HepG2 (cell line): Measurements from ENCODE around the gene RAB3C.

Source experiments
- CCAR2 ChIP-seq: fragments of 200-400 bp; formaldehyde crosslinking; optimal IDR thresholded peaks from 2 replicates; pipeline ENCODE3; 2018; ENCODE audit warnings: low read depth, mild to moderate bottlenecking, low read length, moderate library complexity
- FOSL2 ChIP-seq: sonication (generic); formaldehyde crosslinking; IDR thresholded peaks from 2 replicates; pipeline ENCODE4 v1.4.0; 2020; ENCODE audit warnings: missing genetic modification reagents
- KDM1A ChIP-seq: IDR thresholded peaks from 2 replicates; pipeline ENCODE4 v1.6.1; 2016; ENCODE audit warnings: missing compliant biosample characterization
- NFE2L1 ChIP-seq: sonication (generic); formaldehyde crosslinking; IDR thresholded peaks from 2 replicates; pipeline ENCODE4 v1.4.0; 2020; ENCODE audit warnings: missing genetic modification reagents, mild to moderate bottlenecking, borderline replicate concordance
- SP2 ChIP-seq: sonication (generic); formaldehyde crosslinking; IDR thresholded peaks from 2 replicates; pipeline ENCODE4 v1.5.1; 2020; ENCODE audit warnings: mild to moderate bottlenecking, missing genetic modification reagents
- YY1 ChIP-seq: IDR thresholded peaks from 2 replicates; pipeline ENCODE4 v1.6.1; 2011; ENCODE audit warnings: low read length, low read depth, moderate library complexity, mild to moderate bottlenecking; ENCODE audit not compliant: insufficient read depth, insufficient replicate concordance
- ZNF432 ChIP-seq: sonication (generic); formaldehyde crosslinking; IDR thresholded peaks from 2 replicates; pipeline ENCODE4 v1.5.0; 2020; ENCODE audit warnings: missing genetic modification reagents, mild to moderate bottlenecking, borderline replicate concordance
- TF ChIP-seq, protein P1 (sequence below): sonication (generic); formaldehyde crosslinking; conservative IDR thresholded peaks from 2 replicates; pipeline ENCODE4 v1.4.0; 2020; ENCODE audit warnings: missing genetic modification reagents
- TF ChIP-seq, protein P2 (sequence below): sonication (generic); formaldehyde crosslinking; conservative IDR thresholded peaks from 2 replicates; pipeline ENCODE4 v1.4.0; 2020; ENCODE audit warnings: missing genetic modification reagents
- TF ChIP-seq, protein P3 (sequence below): sonication (generic); formaldehyde crosslinking; IDR thresholded peaks from 2 replicates; pipeline ENCODE4 v1.5.0; 2020; ENCODE audit warnings: mild to moderate bottlenecking, missing genetic modification reagents, moderate library complexity

DNA sequence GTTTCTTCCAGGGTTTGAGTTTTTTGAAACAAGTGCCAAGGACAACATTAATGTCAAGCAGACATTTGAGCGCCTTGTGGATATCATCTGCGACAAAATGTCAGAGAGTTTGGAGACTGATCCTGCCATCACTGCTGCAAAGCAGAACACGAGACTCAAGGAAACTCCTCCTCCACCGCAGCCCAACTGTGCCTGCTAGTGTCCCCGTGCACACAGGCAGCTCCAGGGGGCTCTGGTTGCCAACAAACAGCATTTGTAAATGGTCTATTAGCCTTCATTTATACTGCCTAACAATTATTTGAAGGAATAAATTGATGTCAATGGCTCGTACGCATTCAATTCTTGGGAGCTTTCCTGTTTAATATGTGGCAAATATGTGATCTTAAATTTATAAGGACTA is 268.3 kb downstream of the RAB3C start:
- TF ChIP-seq CCAR2 (no peak), ZNF432 (CRISPR knock-in tag) (no peak), SP2 (CRISPR knock-in tag) (no peak), NFE2L1 (no peak), FOSL2 (CRISPR knock-in tag) (no peak), YY1 (no peak), KDM1A (CRISPR knock-in tag) (no peak)
- TF ChIP-seq, protein P1, sequence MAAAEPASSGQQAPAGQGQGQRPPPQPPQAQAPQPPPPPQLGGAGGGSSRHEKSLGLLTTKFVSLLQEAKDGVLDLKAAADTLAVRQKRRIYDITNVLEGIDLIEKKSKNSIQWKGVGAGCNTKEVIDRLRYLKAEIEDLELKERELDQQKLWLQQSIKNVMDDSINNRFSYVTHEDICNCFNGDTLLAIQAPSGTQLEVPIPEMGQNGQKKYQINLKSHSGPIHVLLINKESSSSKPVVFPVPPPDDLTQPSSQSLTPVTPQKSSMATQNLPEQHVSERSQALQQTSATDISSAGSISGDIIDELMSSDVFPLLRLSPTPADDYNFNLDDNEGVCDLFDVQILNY (CRISPR knock-in tag), result no peak
- TF ChIP-seq, protein P2, sequence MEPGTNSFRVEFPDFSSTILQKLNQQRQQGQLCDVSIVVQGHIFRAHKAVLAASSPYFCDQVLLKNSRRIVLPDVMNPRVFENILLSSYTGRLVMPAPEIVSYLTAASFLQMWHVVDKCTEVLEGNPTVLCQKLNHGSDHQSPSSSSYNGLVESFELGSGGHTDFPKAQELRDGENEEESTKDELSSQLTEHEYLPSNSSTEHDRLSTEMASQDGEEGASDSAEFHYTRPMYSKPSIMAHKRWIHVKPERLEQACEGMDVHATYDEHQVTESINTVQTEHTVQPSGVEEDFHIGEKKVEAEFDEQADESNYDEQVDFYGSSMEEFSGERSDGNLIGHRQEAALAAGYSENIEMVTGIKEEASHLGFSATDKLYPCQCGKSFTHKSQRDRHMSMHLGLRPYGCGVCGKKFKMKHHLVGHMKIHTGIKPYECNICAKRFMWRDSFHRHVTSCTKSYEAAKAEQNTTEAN (CRISPR knock-in tag), result no peak
- TF ChIP-seq, protein P3, sequence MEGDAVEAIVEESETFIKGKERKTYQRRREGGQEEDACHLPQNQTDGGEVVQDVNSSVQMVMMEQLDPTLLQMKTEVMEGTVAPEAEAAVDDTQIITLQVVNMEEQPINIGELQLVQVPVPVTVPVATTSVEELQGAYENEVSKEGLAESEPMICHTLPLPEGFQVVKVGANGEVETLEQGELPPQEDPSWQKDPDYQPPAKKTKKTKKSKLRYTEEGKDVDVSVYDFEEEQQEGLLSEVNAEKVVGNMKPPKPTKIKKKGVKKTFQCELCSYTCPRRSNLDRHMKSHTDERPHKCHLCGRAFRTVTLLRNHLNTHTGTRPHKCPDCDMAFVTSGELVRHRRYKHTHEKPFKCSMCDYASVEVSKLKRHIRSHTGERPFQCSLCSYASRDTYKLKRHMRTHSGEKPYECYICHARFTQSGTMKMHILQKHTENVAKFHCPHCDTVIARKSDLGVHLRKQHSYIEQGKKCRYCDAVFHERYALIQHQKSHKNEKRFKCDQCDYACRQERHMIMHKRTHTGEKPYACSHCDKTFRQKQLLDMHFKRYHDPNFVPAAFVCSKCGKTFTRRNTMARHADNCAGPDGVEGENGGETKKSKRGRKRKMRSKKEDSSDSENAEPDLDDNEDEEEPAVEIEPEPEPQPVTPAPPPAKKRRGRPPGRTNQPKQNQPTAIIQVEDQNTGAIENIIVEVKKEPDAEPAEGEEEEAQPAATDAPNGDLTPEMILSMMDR (CRISPR knock-in tag), result no peak
